HG03135 (cell line): ENCODE measurements around the gene TOPORS.

Source experiments
- ATAC-seq: cut with Tn5 transposase; IDR thresholded peaks from one replicate; pipeline ENCODE4 v1.9.1; 2021; ENCODE audit warnings: mild to moderate bottlenecking, moderate library complexity; ENCODE audit not compliant: unreplicated experiment

Gene TOPORS

GRCh38 chr9:32508728-32509127 is 43.7 kb downstream of the TOPORS start:
- no peak for ATAC-seq

- no peak for ATAC-seq
These were observed 49.4 kb downstream of the TOPORS start for GRCh38 chr9:32503008-32503407.

GRCh38 chr9:32502464-32502863 is 49.9 kb downstream of the TOPORS start:
- no peak for ATAC-seq

GRCh38 chr9:32501868-32502267 is 50.5 kb downstream of the TOPORS start:
- ATAC-seq, result no peak

- no peak for ATAC-seq
These were observed 51.6 kb downstream of the TOPORS start for GRCh38 chr9:32500768-32501167.

- no peak for ATAC-seq
These were observed 54.5 kb downstream of the TOPORS start for GRCh38 chr9:32497921-32498320.

GRCh38 chr9:32490601-32491000 is 61.8 kb downstream of the TOPORS start:
- ATAC-seq, result no peak
